NK-92 (cell line): ENCODE results near the gene ARHGEF6.
"Not testable (repeated sequence)": the region's sequence is repeated elsewhere in the genome, so short reads cannot be mapped to it uniquely, and the experiment has no call there.

Experiments
- DNase-seq: peaks from one replicate; lab custom pipeline; 2025; ENCODE audit not compliant: unreplicated experiment; lab: John Stamatoyannopoulos, UW

Gene ARHGEF6, protein sequence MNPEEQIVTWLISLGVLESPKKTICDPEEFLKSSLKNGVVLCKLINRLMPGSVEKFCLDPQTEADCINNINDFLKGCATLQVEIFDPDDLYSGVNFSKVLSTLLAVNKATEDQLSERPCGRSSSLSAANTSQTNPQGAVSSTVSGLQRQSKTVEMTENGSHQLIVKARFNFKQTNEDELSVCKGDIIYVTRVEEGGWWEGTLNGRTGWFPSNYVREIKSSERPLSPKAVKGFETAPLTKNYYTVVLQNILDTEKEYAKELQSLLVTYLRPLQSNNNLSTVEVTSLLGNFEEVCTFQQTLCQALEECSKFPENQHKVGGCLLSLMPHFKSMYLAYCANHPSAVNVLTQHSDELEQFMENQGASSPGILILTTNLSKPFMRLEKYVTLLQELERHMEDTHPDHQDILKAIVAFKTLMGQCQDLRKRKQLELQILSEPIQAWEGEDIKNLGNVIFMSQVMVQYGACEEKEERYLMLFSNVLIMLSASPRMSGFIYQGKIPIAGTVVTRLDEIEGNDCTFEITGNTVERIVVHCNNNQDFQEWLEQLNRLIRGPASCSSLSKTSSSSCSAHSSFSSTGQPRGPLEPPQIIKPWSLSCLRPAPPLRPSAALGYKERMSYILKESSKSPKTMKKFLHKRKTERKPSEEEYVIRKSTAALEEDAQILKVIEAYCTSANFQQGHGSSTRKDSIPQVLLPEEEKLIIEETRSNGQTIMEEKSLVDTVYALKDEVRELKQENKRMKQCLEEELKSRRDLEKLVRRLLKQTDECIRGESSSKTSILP

DNA sequence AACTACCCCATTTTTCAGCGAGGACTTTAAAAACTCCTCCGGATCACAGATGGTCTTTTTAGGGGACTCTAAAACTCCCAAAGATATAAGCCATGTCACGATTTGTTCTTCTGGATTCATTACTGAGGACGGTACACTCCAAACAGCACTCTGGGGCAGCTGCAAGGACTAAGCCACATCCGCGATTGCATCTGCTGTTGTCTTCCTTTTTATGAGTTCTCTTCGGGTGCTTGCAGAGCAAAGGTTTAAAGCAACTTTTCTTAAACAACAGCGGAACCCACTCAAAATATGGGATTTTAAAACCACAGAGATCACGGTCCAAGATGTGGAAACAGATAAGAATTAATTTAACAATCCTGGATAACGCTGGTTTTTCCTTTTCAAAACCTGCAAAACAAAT, at the start of gene ARHGEF6:
Gene ARHGEF6, minus strand, starts transcription at position 170 of the 400 bp plus-strand sequence. Its CDS starts 50 bp downstream, at position 120.
- no peak for DNase-seq

DNA sequence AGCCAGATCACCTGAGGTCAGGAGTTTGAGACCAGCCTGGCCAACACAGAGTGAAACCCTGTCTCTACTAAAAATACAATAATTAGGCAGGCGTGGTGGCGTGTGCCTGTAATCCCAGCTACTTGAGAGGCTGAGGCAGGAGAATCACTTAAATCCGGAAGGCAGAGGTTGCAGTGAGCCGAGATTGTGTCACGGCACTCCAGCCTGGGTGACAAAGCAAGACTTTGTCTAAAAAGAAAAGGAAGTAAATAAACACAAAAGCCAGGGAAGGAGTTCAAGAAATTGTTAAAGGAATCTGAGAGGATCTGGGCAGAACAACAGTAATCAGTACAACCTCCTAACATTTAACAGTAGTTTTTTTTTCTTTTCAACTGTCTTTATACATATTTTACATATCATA, 48.7 kb upstream of the ARHGEF6 start:
- DNase-seq = no peak

DNA sequence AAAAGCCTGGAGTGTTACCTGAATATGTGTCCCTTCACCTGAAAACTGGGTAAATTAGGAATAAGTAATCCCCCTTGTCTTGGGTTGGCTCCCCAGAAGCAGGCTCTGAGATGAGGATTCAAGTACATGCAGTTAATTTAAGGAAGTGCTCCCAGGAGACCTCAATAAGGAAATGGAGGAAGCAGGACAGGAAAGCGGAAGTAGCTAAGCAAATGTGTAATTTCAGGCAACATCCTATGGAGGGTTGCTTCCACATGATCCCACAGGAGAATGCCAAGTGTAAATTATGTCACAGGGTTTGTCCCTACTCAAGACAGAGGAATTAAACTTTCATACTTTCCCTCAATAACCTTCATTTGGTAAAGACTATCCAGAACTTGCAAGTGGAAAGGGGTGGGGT, 48.1 kb upstream of the ARHGEF6 start:
- DNase-seq = no peak

DNA sequence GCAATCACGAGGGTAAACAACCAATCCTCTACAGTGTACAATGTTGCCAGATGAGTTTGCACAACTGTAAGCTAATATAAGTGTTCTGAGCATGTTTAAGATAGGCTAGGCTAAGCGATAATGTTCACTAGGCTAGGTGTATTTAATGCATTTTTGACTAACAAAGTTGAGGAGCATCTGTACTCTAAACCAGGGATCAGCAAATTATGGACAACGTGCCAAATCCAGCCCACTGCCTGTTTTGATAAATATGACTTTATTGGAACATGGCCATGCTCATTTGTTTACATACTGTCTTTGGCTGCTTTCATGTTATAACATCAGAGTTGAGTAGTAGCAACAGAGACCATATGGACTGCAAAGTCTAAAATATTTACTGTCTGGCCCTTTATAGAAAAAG, 46.3 kb upstream of the ARHGEF6 start:
- DNase-seq = no peak

DNA sequence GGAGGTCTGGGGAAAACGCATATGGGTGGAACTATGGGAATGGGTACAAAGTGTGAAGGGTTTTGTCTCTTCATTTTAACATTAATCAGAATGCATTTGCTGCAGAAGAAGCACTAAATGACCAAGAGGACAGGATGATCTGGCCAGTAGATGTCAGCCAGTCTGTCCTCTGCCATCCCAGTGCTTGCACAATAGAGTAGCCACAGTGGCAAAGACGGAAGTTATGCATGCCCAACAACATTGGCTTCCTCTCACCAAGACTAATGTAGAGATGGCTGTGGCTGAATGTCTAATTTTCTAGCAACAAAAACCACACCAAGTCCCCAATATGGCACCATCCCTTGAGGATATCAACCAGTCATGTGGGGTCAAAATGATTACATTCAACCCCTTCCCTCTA, 45.0 kb upstream of the ARHGEF6 start:
- DNase-seq = no peak

DNA sequence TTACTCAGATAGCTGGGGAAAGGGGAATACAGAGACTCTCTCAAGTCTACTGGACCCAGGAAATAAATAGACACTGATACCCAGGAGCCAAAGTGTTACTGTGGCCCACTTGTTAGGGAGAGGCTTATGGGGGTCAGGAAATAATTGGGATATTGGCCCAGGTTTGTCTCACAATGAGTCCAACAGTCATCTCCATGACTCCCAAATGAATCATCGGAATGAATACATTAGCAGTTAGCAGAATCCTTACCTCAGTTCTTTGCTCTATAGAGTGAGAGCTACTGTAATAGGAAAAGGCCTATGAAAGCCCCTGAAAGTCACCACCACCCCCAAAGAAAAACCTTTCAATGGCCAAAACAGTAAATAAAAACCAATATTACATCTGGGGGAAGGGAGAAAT, 42.4 kb upstream of the ARHGEF6 start:
- no peak for DNase-seq

DNA sequence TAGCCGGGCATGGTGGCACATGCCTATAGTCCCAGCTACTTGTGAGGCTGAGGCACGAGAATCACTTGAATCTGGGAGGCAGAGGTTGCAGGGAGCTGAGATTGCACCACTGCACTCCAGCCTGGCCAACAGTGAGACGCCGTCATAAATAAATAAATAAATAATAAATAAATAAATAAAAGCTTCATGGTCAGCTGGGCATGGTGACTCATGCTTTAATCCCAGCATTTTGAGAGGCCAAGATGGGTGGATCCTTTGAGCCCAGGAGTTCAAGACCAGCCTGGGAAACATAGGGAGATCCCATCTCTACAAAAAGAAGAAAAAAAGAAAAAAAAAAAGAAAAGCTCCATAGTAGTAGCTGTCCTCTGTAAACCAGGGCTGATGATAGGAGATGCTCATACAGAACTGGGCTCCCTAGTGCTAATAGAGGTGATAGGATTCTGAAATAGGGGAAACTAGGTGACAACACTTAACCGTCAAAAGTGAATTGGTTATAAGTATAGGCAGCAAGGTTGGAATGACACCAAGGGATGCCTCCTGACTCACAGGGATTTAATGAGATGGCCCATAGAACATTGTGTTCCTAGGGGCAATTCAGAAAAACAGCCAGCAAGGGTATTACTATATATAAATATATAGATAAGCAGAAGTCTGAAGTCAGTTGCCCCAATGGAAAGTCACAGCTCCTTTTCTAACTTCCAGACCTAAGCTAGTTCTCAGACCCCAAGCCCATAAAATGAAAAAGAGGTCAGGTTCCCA, 41.8 kb upstream of the ARHGEF6 start:
- DNase-seq = no peak

DNA sequence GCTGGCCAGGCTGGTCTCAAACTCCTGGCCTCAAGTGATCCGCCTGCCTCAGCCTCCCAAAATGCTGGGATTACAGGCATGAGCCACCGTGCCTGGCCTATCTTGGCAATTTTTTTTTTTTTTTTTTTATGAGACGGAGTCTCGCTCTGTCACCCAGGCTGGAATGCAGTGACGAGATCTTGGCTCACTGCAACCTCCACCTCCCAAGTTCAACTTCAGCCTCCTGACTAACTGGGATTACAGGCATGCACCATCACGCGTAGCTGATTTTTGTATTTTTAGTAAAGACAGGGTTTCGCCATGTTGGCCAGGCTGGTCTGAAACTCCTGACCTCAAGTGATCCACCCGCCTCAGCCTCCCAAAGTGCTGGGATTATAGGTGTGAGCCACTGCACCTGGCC, 39.0 kb upstream of the ARHGEF6 start:
- DNase-seq = not testable (repeated sequence)

DNA sequence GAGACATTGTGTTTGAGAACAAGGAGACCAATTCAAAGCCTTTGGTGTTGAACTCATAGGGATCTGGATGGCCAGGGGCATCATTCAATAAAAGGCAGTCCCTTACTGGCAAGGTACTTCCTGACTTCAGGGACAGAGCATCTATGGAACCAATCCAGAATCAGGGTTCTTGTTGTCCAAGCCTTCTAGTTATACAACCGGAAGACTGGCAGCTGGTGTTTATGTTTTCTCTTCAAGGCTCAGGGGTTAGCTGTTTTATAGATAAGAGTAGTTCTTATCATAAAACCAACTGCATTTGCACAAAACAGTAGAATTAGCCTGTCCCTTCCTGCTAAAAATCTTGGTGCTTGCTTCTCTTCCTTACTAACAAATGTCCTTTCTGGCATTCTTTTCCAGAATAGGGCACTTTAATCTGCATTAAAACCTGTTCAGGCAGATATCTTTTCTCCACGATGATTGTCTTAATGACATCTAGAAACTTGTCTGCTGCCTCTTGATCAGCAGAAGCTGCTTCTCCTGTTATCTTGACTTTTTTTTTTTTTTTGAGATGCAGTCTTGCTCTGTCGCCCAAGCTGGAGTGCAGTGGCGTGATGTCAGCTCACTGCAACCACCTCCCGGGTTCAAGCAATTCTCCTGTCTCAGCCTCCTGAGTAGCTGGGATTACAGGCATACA, 38.4 kb upstream of the ARHGEF6 start:
- no peak for DNase-seq

DNA sequence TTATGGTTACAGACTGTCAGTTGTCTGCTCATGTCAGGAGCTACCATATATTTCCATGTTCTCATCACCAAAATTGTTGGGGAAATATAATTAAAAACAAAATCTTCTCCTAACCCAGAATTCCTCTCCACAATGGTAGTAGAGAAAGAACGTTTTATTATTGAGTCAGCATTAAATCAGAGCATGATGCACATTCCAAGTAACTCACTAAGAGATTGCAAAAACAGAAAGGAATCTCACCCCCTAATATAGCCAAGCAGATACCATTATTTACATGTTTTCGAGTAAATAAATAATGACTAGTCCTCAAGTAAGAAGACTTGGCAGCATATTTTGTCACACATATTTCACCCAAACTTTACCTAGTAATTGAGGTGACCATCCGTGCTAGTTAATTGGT, 36.2 kb upstream of the ARHGEF6 start:
- no peak for DNase-seq

DNA sequence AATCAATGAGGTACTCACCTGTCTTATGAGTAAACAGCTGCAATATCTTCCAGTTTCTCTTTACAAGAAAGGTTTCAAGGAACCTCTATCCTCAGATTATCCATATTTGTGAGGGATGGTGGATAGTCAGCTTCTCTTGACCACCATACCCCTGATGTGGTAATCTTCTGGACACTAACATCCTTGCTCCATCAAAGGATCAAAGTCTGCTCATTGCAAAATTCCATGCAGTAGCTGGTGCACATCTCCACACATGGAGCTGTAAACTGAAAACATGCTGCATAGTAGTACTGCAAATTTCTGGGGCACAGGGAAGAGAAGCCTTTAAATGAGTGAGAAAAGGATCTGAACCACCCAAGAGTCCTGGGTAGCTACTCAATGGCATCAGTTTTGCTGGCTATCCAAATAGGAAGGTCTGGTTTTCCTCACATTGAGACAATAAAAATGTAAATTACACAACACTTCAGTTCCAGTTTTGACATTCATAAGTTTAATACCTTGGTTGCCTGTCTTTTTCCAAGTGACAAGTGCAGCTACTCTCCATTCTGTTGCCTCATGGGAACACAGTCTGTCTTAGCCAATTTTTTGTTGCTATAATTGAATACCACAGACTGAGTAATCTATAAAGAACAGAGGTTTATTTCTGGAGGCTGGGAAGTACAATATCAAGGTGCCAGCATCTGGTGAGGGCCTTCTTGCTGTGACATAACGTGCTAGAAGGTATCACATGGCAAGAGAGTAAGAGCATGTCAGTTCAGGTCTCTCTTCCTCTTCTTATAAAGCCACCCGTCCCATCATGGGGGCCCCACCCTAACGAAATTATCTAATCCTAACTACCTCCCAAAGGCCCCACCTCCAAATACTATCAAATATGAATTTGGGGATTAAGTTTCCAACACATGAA, 34.4 kb upstream of the ARHGEF6 start:
- DNase-seq = no peak

DNA sequence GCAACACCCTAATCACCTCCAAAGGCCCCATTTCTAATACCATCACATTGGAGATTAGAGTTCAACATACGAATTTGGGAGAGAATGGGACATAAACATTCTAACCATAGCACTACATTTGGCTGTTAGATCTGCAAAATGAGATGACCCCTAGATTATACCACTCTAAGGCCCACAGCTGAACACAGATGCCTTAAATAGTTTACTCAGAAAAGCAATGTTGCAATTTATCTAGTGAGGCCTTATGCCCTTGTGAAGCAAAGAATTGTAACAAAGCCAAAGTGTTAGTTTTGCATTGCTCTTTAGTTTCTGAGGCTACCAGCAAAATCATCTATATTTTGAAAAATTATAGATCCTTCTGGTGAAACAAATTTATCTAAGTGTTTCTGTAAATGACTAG, 31.6 kb upstream of the ARHGEF6 start:
- DNase-seq = no peak

DNA sequence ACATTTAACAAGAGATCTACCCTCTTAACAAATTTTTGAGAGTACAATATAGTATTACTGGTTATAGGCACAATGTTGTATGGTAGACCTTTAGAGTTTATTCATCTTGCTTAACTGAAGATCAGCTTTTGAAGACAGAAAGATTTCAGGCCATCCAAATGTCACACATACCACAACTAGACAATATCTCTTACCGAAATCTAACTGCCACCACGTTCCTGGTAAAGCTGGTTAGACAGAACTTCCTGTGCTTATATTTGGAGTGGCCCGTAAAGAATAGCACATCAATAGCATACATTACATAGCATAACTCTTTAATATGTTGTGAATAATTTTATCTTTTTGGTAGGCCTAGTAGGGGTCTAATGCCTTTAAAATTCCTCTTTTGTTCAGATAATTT, 29.8 kb upstream of the ARHGEF6 start:
- DNase-seq = no peak

DNA sequence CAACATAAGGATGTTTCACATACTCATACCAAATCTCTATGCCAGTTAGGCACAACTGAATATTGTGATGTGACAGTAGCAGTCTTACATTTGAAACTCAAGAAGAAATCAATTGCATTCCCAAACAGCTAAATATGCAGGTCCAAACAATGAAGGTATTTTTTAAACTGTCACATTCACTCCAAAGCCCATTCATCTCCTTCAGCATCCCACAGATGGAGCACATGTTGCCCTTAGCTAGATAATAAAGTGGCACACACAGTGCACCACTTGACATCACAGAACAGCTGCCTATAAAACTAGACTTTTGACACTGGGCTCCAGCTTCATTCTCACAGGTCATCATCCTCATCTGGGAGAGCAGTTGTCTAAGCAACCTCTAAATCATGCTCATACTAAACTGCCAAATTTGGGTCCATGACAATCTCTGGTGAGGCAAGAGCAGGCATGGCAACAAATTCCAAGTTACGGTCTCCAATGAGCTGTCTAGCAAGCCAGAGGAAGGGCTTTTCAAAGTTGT, 26.2 kb upstream of the ARHGEF6 start:
- no peak for DNase-seq

DNA sequence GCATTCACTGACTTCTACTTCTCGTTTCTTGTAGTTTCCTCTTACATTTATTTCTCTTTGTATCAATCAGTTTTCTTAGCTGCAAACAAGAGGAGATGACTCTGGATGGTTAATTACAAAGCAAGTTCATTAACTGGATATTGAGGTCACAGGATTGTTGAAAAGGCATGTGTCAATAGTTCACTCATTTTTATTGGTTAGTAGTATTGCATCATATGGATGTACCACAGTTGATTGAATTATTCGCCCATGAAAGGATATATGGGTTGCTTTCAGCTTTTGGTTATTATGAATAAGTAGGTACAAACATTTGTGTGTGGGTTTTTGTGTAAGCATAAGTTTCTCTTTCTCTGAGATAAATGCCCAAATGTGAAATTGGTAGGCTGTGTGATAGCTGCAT, 21.8 kb upstream of the ARHGEF6 start:
- no peak for DNase-seq

DNA sequence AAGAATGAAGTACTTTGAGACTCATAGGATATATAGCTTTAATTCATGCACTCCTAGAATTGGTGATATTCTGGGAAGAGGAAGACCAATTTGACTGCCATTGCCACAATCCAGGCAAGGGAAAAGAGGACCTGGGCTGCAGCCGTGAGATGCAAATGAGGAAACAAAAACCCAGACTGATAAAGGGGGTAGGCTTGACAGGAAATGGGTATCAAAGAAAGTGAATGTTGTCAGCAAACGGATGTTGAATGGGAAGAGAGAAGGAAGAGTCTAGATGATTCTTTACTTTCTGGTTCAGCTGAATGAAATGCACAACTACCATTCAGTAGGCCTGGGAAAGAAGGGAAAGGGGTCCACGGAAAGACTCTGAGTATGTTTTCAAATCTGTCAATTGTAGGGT, 17.1 kb upstream of the ARHGEF6 start:
- DNase-seq = no peak

DNA sequence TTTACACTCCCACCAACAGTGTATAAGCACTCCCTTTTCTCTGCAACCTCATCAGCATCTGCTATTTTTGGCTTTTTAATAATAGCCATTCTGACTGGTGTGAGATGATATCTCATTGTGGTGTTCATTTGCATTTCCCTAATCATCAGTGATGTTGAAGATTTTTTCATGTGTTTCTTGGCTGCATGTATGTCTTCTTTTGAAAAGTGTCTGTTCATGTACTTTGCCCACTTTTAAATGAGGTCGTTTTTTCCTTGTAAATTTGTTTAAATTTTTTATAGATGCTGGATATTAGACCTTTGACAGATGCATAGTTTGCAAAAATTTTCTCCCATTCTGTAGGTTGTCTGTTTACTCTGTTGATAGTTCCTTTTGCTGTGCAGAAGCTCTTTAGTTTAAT, 14.4 kb upstream of the ARHGEF6 start:
- not testable (repeated sequence) for DNase-seq

DNA sequence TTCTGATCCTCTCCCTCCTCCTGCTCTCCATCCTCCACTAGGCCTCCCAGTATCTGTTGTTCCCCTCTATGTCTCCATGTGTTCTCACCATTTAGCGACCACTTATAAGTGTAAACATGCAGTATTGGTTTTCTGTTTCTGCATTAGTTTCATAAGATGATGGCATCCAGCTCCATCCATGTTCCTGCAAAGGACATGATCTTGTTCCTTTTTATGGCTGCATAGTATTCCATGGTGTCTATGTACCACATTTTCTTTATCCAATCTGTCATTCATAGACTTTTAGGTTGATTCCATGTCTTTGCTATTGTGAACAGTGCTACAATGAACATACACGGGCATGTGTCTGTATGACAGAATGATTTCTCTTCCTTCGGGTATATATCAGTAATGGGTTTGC, 13.9 kb upstream of the ARHGEF6 start:
- DNase-seq = not testable (repeated sequence)

DNA sequence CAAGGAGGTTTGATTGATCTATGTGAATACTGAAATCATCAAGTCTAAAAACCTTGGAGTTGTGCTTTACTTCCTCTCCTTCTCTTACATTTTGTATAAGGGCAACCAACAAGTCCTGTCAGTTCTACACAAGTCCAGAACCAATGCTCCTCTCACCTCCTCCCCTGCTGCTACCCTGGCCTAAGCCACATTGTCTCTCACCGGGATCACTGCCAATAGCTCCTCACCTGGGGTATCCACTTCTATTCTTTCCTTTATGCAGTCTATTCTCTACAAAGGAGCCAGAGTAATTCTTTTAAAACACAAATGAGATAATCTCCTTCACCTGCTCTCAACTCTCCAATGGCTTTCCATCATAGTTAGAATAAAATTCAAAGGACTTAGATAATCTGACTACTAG, 13.3 kb upstream of the ARHGEF6 start:
- no peak for DNase-seq

DNA sequence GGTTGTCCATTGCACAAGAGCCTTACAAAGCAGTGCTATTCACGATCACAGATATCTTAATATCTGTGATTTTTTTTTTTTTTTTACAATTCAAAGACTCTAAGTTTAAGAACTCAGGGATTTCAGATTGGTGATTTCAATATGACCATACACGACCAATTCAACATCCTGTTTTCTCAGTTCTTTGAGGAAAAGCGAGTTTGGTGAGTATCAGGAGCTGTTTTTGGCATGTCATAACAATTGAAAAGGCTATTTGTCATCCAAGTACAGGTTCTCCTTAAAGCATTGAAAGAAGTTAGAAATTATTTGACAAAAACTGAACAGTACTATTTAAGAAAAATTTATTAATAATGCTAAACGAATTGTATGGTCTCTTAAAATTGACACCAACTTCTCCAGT, 9.1 kb upstream of the ARHGEF6 start:
- no peak for DNase-seq
